Measurements from ENCODE around the gene UNC13A. TPM values are rescaled to one million over a fixed set of nuclear protein-coding genes. Genes with fewer than 3 reads are reported as not detected.
"Not testable (repeated sequence)": the region's sequence is repeated elsewhere in the genome, so short reads cannot be mapped to it uniquely, and the experiment has no call there.

UNC13A gene
- total and polyA plus RNA-seq, 2 donors = 0.25 to 0.48 TPM

DNA sequence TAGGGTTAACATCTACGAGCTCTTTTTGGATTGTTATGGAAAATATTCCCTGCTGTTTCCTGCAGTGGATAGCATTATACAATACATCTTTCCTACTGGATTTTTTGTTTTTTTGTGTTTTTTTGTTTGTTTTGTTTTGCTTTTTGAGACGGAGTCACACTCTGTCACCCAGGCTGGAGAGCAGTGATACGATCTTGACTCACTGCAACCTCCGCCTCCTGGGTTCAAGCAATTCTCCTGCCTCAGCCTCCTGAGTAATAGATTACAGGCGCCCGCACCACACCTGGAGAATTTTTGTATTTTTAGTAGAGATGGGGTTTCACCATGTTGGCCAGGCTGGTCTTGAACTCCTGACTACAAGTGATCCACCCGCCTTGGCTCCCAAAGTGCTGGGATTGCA lies 102.8 kb downstream of the UNC13A start:
- not testable (repeated sequence) for DNase-seq (ENCODE audit: extremely low spot score); H3K4me3 ChIP-seq (ENCODE audit: low read depth, low read length); H3K4me1 ChIP-seq (ENCODE audit: insufficient read depth); H3K36me3 ChIP-seq (ENCODE audit: insufficient read depth); H3K27ac ChIP-seq (ENCODE audit: low read depth)
- 62% methylated on average over 7 of the region's 7 CpGs for WGBS

DNA sequence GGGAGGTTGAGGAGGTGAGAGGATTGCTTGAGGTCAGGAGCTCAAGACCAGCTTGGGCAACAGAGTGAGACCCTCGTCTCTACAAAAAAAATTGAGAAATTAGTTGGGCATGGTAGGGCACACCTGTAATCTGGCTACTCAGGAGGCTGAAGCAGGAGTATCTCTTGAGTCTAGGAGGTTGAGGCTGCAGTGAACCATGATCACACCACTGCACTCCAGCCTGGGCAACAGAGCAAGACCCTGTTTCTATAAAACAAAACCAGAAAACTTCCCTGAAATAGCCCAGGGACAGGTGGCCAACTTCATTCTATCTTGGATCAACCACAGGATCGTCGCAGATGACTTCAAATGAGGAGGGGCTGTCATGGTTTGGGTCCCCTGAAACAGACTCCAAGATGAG lies 104.0 kb downstream of the UNC13A start:
- Histone ChIP-seq H3K4me3 (ENCODE audit: low read depth, low read length) (no peak overlapping the region), H3K4me1 (ENCODE audit: insufficient read depth) (no peaks in the 10 kb centered on the region), H3K27ac (ENCODE audit: low read depth) (no peak overlapping the region), H3K36me3 (ENCODE audit: insufficient read depth) (peaks cover 5% of the 10 kb centered on the region)
- 71% methylated on average over 3 of the region's 3 CpGs for whole genome bisulfite sequencing
- no peak for DNase-seq (ENCODE audit: extremely low spot score)

DNA sequence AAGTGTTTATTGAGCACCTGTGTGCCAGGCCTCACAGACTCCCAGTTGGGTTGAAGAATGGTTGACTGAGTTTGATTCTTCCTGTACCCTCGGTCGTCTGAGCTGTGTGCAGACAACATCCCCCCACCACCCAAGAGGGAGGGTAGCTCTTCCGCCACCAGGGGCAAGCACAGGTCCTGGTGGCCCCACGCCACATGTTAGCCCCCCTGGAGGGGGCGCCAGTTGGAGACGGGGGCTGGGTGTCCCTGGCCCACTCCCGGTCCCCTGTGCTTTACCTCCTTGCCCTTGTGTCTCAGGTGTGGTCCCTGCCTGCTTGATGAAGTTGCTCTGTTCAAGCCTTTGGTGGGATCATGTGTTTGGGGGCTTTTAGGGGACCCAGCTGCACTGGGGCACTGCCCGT lies 105.5 kb downstream of the UNC13A start:
- Histone ChIP-seq H3K4me1 (ENCODE audit: insufficient read depth) (no peaks in the 10 kb centered on the region), H3K36me3 (ENCODE audit: insufficient read depth) (peaks cover 5% of the 10 kb centered on the region), H3K27ac (ENCODE audit: low read depth) (no peak overlapping the region), H3K4me3 (ENCODE audit: low read depth, low read length) (no peak overlapping the region)
- no peak for DNase-seq (ENCODE audit: extremely low spot score)
- WGBS = 87% methylated on average over 8 of the region's 8 CpGs

DNA sequence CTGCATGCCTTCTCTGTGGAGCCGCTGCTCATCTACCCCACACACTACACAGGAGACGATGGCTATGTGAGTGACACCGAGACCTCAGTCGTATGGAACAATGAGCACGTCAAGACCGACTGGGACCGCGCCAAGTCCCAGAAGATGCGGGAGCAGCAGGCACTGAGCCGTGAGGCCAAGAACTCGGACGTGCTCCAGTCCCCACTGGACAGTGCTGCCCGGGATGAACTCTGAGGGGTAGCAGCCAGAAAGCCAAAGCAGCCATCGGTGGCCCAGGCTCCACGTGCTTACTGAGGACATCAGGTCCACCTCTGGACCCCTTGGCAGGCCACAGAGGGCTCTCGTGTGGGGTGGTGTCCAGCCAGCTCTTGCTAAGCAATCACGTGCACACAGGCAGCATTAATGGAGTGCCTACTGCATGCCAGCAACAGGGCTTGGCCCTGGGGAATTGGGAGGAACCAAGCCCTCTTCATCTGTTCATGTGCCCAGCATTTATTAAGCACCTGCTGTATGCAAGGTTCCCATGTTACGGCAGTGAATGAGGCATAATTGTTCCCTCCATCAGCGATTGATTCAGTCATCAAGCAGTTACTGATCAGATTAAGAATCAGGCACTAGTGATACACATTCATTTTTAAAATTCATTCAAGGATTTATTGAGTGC lies 106.8 kb downstream of the UNC13A start:
- Histone ChIP-seq H3K4me3 (ENCODE audit: low read depth, low read length) (no peak overlapping the region), H3K4me1 (ENCODE audit: insufficient read depth) (no peaks in the 10 kb centered on the region), H3K27ac (ENCODE audit: low read depth) (no peak overlapping the region), H3K36me3 (ENCODE audit: insufficient read depth) (peaks cover 5% of the 10 kb centered on the region)
- DNase-seq (ENCODE audit: extremely low spot score) = no peak
- WGBS = 80% methylated on average over 19 of the region's 19 CpGs

DNA sequence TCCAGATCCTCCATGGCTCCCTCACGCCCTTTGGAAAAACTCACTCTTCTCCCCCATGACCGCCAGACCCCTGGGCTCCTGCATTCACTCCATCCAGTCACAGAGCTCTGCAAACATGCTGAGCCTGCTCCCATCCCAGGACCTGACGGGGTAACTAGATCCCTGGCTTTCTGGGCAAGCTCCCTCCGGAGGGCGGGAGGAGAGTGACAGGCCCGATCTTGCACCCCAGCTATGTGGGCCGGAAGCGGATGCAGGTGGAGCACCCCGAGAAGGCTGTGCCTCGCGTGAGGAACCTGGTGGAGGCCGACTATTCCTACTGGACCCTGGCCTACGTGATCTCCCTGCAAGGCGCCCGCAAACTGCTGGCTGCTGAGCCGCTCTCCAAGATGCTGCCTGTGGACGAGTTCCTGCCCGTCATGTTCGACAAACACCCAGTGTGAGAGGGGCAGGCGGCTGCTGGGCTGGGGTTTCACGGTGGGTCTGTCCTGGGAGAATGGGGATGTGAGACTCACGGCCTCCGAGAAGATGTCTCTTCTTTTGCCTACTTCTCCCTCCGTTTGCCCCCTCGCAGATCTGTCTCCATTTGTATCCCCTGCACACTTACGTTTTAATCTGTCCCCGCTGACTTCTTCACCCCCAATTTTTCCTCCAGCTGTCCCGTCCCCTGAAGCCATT lies 107.5 kb downstream of the UNC13A start:
- Histone ChIP-seq H3K27ac (ENCODE audit: low read depth) (no peak overlapping the region), H3K4me1 (ENCODE audit: insufficient read depth) (no peaks in the 10 kb centered on the region), H3K4me3 (ENCODE audit: low read depth, low read length) (no peak overlapping the region), H3K36me3 (ENCODE audit: insufficient read depth) (peaks cover 5% of the 10 kb centered on the region)
- 89% methylated on average over 28 of the region's 28 CpGs for WGBS
- DNase-seq (ENCODE audit: extremely low spot score) = no peak

DNA sequence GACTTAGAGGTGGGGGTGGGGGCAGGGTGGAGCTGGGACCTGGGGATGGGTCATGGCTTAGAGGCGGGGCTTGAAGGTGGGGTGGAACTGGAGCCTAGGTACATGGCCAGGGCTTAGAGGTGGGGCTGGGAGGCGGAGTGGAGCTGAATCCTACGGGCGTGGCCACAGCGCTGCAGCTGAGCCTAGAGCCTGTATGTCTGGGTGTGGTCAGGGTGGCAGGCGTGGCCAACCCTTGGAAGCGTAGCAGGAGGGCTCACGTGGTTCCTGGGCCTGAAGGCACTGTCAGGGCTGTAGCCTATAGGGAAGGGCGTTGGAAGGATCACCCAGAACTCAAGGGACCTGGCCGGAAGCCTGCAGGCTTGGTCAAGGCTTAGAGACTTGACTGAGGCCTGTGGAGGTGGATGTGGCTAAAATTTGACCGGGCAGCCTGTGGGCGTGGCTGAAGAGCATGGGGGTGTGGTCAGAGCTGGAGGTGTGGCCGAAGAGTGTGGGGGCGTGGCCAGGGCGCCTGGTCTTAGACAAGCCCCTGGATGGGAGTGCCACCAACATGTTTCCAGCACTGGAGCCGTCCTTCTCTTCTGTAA lies 108.4 kb downstream of the UNC13A start:
- 52% methylated on average over 16 of the region's 16 CpGs for WGBS
- no peaks in the 10 kb centered on the region for H3K4me1 ChIP-seq (ENCODE audit: insufficient read depth)
- peaks cover 5% of the 10 kb centered on the region for H3K36me3 ChIP-seq (ENCODE audit: insufficient read depth)
- no peak for DNase-seq (ENCODE audit: extremely low spot score)
- no peak overlapping the region for H3K4me3 ChIP-seq (ENCODE audit: low read depth, low read length)
- no peak overlapping the region for H3K27ac ChIP-seq (ENCODE audit: low read depth)

DNA sequence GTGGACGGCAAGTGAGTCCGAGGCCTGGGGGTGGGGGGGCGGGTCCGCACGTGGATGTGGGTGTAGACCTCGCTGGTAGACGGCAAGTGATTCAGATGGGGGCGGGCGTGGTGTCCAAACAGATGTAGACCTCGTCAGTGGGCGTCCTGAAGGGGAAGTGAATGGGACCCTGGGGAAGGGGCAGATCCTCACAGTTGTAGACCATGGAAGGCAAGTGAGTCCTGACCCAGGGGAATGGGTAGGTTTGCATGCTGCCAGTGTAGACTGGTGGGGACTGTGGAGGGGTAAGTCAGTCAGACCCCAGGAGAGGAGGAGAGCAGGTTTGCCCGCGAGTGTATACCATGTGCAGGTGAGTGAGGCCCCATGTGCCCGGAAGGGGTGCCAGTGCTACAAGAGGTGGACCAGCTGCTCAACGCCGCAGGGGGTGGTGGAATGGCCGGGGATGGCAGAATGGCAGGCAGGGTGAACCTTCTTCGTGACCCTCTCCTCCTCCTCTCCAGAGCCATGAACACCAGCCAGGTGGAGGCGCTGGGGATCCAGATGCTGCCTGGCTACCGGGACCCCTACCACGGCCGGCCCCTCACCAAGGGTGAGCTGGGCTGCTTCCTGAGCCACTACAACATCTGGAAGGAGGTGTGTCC lies 110.6 kb downstream of the UNC13A start:
- Histone ChIP-seq H3K4me3 (ENCODE audit: low read depth, low read length) (no peak overlapping the region), H3K27ac (ENCODE audit: low read depth) (no peak overlapping the region), H3K36me3 (ENCODE audit: insufficient read depth) (peaks cover 5% of the 10 kb centered on the region), H3K4me1 (ENCODE audit: insufficient read depth) (no peaks in the 10 kb centered on the region)
- DNase-seq (ENCODE audit: extremely low spot score) = no peak
- 78% methylated on average over 22 of the region's 22 CpGs for WGBS

DNA sequence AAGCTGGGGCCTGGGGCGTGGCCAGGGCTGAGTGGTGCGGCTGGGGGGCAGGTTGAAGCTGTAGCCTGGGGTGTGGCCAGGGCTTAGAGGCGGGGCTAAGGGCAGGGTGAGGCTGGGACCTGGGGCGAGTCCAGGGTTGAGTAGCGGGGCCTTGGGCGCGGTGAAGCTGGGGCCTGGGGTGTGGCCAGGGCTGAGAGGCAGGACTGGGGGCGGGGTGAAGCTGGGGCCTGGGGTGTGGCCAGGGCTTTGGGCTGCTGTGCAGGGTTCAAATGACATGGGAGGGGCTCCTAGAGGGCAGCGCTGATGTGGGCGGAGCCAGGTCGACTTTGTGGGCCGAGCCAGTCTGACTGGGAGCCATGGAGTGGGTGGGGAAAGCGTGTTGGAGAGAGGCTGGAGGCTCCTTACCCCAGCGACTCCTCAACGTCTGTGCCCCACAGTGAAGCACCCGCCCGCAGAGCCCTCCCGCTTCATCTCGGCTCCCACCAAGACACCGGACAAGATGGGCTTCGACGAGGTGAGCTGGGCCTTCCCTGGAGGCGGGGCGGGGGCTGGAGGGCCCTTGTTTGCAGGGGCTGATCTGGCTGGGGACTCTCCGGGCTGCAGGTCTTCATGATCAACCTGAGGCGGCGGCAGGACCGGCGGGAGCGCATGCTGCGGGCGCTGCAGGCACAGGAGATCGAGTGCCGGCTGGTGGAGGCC lies 111.2 kb downstream of the UNC13A start:
- no peak overlapping the region for H3K27ac ChIP-seq (ENCODE audit: low read depth)
- H3K4me3 ChIP-seq (ENCODE audit: low read depth, low read length) = no peak overlapping the region
- DNase-seq (ENCODE audit: extremely low spot score) = peak; percentile 20
- peaks cover 6% of the 10 kb centered on the region for H3K36me3 ChIP-seq (ENCODE audit: insufficient read depth)
- H3K4me1 ChIP-seq (ENCODE audit: insufficient read depth) = no peaks in the 10 kb centered on the region
- WGBS = 69% methylated on average over 34 of the region's 34 CpGs

DNA sequence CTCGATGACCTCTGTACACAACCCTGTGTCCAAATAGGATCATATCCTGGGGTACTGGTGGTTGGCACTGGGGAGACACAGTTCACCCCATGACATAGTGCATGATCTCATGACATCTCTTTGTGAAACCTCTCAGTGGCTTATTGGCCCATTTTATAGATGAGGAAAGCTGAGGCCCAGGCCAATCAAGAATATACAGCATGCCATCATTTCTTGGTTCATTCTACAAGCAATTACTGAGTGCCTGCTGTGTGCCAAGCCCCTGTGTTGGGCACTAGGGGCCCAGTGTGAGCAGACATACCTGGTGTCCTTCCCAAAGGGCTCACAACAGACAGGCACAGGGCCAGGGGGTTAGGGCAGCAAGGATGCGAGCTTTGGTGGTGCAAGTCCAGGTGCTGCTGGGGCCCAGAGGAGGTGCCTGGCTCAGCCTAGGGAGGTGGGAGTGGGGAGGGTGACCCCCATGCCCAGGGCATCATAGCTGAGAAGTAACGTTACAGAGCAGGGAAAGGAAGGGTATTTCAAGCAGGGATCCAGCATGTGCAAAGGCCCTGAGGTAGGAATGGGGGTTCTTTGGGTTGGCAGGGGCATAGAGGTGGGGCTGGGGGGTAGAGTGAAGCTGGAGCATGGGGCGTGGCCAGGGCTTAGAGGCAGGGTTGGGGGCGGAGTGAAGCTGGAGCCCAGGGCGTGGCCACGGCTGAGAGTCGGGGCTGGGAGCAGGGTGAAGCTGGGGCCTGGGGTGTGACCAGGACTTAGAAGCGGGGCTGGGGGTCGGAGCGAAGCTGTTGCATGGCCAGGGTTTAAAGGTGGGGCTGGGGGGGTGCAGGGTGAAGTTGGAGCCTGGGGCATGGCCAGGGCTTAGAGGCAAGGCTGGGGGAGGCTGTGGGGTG lies 112.0 kb downstream of the UNC13A start:
- no peak for DNase-seq (ENCODE audit: extremely low spot score)
- WGBS = 95% methylated on average over 11 of the region's 11 CpGs
- Histone ChIP-seq H3K36me3 (ENCODE audit: insufficient read depth) (peaks cover 4% of the 10 kb centered on the region), H3K4me3 (ENCODE audit: low read depth, low read length) (no peak overlapping the region), H3K27ac (ENCODE audit: low read depth) (no peak overlapping the region), H3K4me1 (ENCODE audit: insufficient read depth) (no peaks in the 10 kb centered on the region)

DNA sequence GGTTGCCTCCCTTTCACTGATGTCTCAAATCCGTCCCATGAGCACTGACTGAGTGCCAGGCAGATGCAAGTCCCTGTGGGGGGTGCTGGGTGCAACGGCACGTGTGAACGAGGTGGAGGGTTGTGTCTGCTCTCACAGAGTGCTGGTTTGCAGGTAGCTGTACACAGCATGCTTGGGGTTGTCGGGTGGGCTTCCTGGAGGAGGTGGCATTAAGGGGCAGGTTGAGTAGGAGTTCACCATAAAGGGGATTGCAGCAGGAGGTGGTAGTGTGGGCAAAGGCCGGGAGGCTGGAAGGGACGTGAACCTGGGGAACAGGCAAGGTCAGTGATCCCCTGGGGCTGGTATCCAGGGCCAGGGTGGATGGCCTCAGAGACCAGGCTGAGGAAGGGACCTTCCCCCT lies 115.5 kb downstream of the UNC13A start:
- DNase-seq (ENCODE audit: extremely low spot score) = no peak
- no peak overlapping the region for H3K4me3 ChIP-seq (ENCODE audit: low read depth, low read length)
- 95% methylated on average over 7 of the region's 7 CpGs for WGBS
- no peak overlapping the region for H3K27ac ChIP-seq (ENCODE audit: low read depth)
- no peaks in the 10 kb centered on the region for H3K4me1 ChIP-seq (ENCODE audit: insufficient read depth)
- peaks cover 6% of the 10 kb centered on the region for H3K36me3 ChIP-seq (ENCODE audit: insufficient read depth)

DNA sequence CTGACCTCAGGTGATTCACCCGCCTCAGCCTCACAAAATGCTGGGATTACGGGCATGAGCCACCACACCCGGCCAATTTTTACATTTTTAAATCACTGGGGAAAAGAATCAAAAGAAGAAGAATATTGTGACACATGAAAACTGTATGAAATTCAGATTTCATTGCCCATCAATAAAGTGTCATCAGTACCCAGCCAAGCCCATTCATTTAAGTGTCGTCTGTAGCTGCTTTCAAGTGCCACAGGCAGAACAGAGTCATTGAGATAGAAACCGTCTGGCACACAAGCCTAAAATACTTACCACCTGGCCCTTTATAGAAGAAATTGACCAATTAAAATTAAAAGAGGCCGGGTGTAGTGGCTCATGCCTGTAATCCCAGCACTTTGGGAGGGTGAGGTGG lies 117.4 kb downstream of the UNC13A start:
- no peak for DNase-seq (ENCODE audit: extremely low spot score)
- no peak overlapping the region for H3K27ac ChIP-seq (ENCODE audit: low read depth)
- WGBS = 91% methylated on average over 6 of the region's 6 CpGs
- no peaks in the 10 kb centered on the region for H3K4me1 ChIP-seq (ENCODE audit: insufficient read depth)
- no peak overlapping the region for H3K4me3 ChIP-seq (ENCODE audit: low read depth, low read length)
- peaks cover 11% of the 10 kb centered on the region for H3K36me3 ChIP-seq (ENCODE audit: insufficient read depth)

DNA sequence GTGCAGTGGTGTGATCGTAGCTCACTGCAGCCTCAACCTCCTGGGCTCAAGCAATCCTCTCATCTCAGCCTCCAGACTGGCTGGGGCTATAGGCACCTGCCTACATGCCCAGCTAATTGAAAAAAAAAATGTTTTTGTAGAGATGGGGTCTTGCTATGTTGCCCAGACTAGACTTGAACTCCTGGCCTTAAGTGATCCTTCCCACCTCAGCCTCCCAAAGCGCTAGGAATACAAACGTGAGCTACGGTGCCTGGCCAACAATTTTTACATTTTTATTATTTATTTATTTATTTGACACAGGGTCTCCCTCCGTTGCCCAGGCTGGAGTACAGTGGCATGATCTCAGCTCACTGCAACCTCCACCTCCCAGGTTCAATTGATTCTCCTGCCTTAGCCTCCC lies 117.9 kb downstream of the UNC13A start:
- H3K27ac ChIP-seq (ENCODE audit: low read depth); DNase-seq (ENCODE audit: extremely low spot score); H3K4me1 ChIP-seq (ENCODE audit: insufficient read depth); H3K4me3 ChIP-seq (ENCODE audit: low read depth, low read length): not testable (repeated sequence)
- WGBS = 95% methylated on average over 5 of the region's 5 CpGs
- peaks cover 11% of the 10 kb centered on the region for H3K36me3 ChIP-seq (ENCODE audit: insufficient read depth)

DNA sequence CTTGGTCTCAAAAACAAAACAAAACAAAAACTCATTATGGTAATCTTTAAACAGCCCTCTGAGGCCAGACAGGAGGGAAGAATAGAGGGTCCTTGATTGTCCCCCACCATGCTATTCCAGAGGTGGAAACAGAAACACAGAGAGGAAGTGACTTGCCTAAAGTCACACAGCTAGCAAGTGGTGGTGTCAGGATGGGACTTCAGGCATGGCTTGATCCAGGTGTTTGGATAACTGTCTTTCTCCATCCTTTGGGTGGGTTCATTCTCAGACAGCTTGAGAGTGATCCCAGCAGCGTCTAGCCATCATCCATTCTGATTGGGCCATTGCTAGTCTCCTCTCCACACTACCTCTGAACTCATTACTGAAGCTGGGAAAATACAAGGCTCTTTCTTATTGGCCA lies 120.2 kb downstream of the UNC13A start:
- Histone ChIP-seq H3K36me3 (ENCODE audit: insufficient read depth) (peaks cover 13% of the 10 kb centered on the region), H3K4me3 (ENCODE audit: low read depth, low read length) (no peak overlapping the region), H3K27ac (ENCODE audit: low read depth) (no peak overlapping the region), H3K4me1 (ENCODE audit: insufficient read depth) (no peaks in the 10 kb centered on the region)
- 95% methylated on average over 1 of the region's 1 CpG for WGBS
- DNase-seq (ENCODE audit: extremely low spot score) = no peak
